Cardiac septum (tissue), 1 donor: ENCODE results near the gene HBD. TPM values are rescaled to one million over a fixed set of nuclear protein-coding genes. Genes with fewer than 3 reads are reported as not detected.
"Not testable (repeated sequence)": the region's sequence is repeated elsewhere in the genome, so short reads cannot be mapped to it uniquely, and the experiment has no call there.

ENCODE experiments used
- DNase-seq: peaks from one replicate; pipeline ENCODE4 v3.0.0-alpha.2; 2020; ENCODE audit warnings: low spot score
- intact Hi-C: fragments of 100-400 bp; cut with DNase I; formaldehyde crosslinking; loops from one replicate; pipeline ENCODE4 v1.14.0; 2022
- total RNA-seq: library from RNA; stranded (reverse); fragmentation: NEBNext Ultra II Directional; extraction: Animal tissue kit (Norgen Biotek cat#: 25700); gene quantifications from one replicate; pipeline ENCODE4 v1.2.1, GENCODE V29; 2021
- donor health status: DM: no; HTN: no; CAD: no.

Gene HBD
- total RNA-seq, 1 donor from 2014 or later: 4.4 TPM

DNA sequence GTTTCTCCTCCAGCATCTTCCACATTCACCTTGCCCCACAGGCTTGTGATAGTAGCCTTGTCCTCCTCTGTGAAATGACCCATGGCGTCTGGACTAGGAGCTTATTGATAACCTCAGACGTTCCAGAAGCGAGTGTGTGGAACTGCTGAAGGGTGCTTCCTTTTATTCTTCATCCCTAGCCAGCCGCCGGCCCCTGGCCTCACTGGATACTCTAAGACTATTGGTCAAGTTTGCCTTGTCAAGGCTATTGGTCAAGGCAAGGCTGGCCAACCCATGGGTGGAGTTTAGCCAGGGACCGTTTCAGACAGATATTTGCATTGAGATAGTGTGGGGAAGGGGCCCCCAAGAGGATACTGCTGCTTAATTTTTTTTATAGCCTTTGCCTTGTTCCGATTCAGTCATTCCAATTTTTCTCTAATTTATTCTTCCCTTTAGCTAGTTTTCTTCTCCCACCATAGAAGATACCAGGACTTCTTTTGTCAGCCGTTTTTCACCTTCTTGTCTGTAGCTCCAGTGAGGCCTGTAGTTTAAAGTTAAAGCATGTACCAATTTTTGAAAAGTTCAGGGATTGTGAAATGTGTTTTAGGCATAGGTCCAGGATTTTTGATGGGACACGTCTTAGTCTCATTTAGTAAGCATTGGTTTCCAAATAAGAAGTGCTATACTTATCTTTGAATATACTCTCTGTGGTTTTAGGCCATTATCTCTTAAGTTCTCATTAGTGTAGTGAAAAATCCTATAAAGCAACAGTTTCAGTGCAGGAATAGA is 20.5 kb upstream of the HBD start, which contains the start of gene HBG2:
HBG2 (minus strand) TSS at position 136 of the 768 bp plus-strand sequence; CDS start at position 83, 53 bp downstream.
- intact Hi-C loops, DNase-seq: not testable (repeated sequence)

DNA sequence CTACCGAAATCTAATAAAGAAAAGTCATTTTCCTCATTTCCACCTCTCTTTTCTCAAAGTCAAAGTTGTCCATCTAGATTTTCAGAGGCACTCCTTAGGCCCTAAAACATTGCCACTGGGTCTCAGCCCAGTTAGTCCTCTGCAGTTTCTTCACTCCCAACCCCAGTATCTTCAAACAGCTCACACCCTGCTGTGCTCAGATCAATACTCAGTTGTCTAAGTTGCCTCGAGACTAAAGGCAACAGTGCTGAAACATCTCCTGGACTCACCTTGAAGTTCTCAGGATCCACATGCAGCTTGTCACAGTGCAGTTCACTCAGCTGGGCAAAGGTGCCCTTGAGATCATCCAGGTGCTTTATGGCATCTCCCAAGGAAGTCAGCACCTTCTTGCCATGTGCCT is 19.7 kb upstream of the HBD start:
- intact Hi-C loops, DNase-seq: not testable (repeated sequence)

DNA sequence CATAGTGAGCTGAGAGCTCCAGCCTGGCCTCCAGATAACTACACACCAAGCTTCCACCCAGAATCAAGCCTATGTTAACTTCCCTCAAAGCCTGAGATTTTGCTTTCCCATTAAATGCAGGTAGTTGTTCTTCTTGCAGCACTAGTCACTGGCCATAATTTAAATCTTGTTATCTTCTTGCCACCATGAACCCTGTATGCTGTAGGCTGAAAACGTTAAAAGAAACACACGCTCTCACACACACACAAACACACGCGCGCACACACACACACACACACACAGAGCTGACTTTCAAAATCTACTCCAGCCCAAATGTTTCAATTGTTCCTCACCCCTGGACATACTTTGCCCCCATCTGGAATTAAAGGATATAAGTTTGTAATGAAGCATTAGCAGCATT is 19.2 kb upstream of the HBD start:
- intact Hi-C loops, DNase-seq: not testable (repeated sequence)

DNA sequence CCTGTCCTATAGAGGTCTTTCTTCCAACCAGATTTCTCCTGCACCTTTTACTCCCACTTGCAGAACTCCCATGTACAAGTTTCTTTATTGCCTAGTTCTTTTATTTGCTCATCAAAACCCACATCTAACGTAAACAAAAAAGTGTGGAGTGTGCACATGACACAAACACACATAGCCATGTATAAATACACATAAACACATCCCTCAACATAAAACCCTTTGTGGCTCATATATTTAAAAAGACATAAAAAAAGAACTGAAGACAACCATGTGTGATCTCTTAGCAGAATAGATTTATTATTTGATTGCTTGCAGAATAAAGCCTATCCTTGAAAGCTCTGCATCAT is 18.6 kb upstream of the HBD start:
- intact Hi-C loops: no loop called here
- DNase-seq: no peak

DNA sequence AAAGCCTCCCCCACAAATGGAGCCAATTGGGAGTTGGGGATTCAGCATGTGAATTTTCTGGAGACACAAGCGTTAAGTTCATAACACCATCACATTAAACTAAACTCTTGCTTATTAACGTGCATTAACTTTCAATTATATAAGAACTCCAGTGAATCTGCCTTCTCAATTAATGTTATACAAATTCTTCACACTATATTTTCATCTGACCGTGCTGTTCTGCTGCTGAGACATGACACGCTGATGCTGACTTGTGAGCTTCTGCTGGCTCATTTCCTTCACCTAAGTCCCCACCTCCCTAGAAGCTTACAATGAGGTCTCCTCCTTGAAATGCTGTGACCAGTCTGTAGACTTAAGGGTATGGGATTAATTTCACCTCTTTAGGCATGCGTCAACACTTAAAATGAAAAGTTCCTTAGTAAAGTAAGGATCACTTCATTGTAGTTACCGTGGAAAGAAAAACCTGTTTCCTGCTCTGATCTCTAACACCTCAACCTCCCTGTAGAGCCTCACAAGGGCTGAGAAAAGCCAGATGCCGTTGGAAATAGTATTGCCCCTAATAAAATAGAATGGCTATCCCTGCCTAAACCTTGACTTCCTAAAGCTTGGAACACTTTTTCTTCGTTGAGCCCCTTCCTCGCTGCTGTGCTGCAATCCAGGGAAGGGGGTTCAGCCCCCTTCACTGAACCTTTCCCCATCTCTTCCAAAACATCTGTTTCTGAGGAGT is 18.1 kb upstream of the HBD start:
- DNase-seq: no peak
- intact Hi-C loops: no loop called here

DNA sequence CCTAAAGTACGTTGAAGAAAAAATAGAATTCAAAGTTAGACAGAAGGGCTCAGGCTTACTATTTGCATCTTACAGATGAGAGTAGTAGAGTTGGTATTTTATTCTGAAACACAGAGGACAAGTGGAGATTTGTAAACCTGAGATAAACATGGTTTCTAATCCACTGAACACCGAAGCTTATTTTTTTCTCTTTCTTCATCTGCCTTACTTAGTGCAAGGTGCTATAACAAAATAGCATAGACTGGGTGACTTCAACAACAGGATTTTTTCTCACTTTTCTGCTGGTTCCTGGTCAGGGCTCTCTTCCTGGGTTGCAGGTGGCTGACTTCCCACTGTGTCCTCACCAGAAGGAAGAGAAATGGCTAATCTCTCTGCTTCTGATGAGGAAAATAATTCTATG is 17.5 kb upstream of the HBD start:
- intact Hi-C loops: no loop called here
- DNase-seq: no peak

DNA sequence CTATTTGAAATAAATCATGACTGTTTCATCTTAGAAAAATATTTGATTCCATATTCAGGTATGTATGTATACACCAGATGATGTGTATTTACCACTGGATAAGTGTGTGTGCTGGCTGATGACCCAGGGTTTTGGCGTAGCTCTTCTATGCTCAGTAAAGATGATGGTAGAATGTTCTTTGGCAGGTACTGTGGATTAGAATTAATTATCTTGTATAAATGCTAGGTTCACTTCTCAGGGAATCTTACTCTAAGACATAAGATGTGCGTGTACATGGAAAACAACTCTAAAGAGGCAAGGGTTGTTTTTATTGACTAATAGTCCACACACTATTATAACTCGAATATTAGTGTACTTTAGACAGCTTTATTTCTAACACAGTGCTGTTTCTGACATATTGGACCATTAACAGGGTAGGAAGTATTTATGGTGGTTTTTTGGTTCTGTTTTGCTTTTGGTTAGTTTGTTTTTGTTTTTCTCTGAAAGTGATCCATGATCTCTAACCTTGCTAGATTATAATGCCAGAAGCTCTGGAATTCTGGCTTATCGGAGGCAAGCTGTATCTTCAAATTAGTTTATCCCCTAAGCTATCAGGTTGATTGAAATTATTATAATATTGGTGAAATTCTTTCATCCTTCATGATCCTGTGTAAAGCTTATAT is 16.4 kb upstream of the HBD start:
- intact Hi-C loops: no loop called here
- no peak for DNase-seq

DNA sequence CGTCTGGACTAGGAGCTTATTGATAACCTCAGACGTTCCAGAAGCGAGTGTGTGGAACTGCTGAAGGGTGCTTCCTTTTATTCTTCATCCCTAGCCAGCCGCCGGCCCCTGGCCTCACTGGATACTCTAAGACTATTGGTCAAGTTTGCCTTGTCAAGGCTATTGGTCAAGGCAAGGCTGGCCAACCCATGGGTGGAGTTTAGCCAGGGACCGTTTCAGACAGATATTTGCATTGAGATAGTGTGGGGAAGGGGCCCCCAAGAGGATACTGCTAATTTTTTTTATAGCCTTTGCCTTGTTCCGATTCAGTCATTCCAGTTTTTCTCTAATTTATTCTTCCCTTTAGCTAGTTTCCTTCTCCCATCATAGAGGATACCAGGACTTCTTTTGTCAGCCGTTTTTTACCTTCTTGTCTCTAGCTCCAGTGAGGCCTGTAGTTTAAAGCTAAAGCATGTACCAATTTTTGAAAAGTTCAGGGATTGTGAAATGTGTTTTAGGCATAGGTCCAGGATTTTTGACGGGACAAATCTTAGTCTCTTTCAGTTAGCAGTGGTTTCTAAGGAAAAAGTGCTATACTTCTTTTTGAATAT is 15.6 kb upstream of the HBD start, which contains the start of gene HBG1:
HBG1 (minus strand) TSS at position 51 of the 590 bp plus-strand sequence. CDS start 53 bp downstream, outside the sequence.
- DNase-seq, intact Hi-C loops: not testable (repeated sequence)

DNA sequence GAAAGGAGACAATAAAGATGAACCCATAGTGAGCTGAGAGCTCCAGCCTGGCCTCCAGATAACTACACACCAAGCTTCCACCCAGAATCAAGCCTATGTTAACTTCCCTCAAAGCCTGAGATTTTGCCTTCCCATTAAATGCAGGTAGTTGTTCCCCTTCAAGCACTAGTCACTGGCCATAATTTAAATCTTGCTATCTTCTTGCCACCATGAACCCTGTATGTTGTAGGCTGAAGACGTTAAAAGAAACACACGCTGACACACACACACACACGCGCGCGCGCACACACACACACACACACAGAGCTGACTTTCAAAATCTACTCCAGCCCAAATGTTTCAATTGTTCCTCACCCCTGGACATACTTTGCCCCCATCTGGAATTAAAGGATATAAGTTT is 14.2 kb upstream of the HBD start:
- intact Hi-C loops, DNase-seq: not testable (repeated sequence)

DNA sequence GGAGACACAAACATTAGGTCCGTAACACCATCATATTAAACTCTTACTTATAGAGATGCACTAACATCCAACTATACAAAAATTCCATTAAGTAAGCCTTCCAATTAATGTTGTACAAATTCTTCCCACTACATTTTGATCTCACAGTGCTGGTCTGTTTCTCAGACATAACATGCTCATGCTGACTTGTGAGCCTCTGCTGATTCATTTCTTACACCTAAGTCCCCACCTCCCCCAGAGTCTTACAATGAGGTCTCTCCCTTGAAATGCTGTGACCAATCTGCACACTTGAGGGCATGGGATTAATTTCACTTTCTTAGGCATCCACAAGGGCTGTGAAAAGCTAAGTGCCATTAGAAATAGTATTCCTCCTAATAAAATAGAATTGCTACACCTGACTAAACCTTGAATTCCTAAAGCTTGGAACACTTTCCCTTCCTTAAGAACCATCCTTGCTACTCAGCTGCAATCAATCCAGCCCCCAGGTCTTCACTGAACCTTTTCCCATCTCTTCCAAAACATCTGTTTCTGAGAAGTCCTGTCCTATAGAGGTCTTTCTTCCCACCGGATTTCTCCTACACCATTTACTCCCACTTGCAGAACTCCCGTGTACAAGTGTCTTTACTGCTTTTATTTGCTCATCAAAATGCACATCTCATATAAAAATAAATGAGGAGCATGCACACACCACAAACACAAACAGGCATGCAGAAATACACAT is 13.3 kb upstream of the HBD start:
- no peak for DNase-seq
- intact Hi-C loops: no loop called here

DNA sequence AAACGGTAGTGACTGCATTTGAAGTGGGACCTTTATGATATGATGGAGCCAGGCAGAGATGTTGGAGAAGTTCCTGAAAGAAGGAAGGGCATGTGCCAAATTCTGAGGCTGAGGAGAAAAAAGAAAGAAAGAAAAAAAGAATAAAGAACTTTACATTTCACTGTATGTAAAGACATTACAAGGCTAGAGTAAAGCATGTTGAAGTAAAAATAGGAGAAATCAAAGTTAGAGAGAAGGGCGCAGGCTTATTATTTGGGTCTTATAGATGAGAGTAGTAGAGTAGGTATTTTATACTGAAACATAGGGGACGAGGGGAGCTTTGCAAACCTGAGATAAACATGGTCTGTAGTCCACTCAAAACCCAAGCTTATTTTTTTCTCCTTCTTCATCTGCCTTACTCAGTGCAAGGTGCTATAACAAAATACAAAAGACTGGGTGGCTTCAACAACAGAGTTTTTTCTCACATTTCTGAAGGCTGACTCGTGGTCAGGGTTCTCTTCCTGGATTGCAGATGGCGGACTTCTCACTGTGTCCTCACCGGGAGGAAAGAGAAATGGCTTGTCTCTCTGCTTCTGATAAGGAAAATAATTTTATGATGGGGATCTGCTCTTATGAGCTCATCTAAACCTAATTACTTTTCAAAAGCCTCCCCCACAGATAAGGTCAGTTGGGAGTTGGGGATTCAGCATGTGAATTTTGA is 12.6 kb upstream of the HBD start:
- DNase-seq: no peak
- intact Hi-C loops: no loop called here

DNA sequence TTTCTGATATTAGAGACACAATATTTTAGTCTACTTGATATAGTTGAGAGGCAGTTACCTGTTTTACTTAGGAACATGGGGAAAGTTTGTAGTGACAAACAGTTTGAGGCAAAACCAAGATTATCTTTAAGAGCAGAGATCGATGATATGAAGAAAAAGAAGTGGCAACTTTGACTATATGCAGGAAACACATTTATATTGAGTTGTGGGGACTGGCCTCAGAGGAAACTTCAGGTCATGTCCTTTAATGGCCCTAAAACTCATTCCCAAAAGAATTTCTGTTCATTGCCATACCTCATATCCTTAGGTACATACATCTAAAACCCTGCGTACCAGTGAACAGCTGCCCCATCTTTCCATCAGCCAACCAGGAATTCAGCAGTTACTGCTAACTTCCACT is 10.9 kb upstream of the HBD start:
- intact Hi-C loops: no loop called here

DNA sequence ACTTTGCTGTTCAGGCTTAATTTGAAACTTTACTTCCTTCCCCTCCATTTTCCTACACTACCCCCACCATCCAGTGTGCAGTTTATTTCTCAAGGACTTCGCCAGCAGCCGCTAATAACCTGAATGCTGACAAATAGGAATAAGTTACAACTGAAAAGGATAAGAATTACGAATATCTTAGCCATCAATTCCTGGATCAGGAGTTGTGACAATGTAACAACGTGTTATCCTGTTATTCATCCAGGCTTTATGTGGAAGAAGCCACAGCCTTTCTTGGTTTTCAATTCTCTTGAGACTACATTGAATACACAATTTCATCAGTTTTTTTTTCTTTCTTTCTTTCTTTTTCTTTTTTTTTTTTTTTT is 9.5 kb upstream of the HBD start:
- intact Hi-C loops: no loop called here

More for the DNA sequence above, 10.9 kb upstream of the HBD start:
- no peak for DNase-seq

DNA sequence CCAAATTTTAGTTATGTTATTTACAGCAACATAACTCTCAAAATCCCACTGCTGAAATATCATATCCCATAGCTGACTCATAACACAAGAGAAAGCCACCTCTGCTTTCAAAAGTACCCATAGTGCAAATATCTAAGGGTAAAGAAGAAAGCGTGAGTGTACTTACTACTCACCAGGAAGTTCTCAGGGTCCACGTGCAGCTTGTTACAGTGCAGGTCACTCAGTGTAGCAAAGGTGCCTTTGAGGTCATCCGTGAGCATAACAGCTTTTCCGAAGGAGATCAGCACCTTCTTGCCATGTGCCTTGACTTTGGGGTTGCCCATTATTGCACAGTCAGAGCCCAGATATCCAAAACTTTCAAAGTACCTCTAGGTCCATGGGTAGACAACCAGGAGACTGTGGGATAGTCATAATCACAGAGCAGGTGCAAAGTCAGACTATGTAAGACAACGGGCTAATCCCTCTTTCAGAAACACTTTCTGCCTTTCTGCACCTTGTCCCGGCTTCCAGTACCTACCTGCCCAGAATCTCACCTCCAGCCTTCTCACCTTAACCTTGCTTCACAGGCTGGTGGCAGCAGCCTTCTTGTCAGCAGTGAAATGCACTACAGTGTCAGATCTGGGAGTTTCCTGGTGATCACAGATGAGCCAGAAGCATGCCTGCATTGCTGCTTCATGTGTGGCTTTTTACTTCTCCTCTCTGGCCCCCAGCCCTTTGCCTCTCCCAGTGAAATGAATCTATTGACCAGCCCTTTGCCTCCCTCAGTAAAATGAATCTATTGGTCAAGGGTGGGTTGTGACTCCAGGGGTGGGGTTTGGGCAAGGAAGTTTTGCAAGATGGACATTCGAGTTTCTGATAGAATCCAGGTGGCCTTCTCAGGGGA is 8.9 kb upstream of the HBD start:
- DNase-seq: no peak

More for the DNA sequence above, 9.5 kb upstream of the HBD start:
- no peak for DNase-seq

DNA sequence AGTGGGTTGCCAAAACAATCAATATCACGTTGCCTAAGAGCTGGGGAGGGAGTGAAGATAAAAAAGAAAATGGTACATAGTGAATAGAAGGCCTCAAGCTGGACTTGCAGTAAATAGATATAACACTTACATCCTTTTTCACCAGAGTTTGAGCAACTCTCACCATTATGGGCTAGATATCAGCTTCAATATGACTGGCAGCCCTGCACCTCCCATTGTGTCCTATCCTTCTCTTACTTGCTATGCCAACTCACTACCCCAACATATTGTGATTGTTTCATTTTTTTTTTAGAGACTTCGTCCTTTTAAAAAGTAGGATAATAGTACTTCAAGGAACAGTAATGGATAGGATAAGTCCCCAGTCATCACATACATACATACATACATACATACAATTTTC is 7.9 kb upstream of the HBD start:
- no peak for DNase-seq
- intact Hi-C loops: no loop called here

More for the DNA sequence above, 8.9 kb upstream of the HBD start:
- intact Hi-C loops: no loop called here

DNA sequence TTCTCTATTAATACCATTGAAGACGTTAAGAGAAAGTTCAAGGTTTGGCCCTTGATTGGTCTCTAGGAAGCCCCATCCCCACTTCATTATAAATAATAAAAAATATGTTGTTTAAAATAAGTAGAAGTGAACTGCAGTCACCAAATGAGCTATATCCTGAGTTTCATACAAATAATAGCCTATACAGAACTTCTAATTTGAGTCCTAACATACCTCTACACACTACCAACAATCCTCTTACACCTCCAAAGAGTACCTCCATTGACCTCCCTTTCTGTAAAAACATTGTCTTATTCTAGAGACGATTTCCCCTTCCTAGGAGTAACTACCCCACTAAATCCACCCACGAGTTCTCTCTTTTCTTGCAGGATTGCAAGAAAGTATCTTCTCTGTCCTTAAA is 7.2 kb upstream of the HBD start:
- no peak for DNase-seq
- intact Hi-C loops: no loop called here

DNA sequence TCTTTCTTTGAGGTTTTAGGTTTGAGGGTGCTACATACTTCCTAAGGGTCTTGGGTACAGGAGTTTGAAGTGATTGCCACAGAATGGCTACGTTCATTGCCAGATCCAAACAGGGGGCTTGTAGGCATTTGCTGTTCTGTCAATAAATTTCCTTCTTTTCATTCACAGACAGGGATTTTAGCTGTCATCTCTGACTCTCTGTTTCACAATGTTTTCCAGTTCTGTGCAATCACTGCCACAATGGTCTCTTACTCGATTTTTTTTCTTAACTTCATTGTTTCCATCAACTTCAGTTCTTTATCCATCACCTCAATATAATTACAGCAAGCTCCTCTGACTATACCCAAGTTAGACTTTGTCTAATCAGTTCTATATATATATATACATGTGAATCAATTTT is 6.2 kb upstream of the HBD start:
- intact Hi-C loops: no loop called here
- no peak for DNase-seq

DNA sequence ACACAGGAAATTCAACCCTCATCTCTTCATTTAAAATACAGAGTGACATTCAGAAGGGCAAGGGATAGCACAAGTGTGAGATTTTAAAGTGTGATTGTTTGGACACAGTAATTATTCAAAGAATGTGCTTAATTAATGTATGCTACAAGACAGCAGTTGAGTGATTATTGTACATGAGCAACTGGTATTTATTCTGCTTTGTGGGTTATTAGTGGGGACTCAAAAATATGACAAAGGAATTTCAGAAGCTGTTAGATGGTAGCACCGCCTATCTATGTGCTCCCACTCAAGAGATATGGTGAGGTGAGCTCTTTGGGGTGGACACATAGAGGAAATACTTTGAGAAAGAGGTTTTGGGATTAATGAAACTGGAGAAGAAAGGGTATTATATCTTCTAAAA is 5.8 kb upstream of the HBD start:
- intact Hi-C loops: no loop called here
- DNase-seq: no peak
